IMR-90 (cell line): ENCODE results near the gene MADD. TPM values are rescaled to one million over a fixed set of nuclear protein-coding genes. Genes with fewer than 3 reads are reported as not detected.

Source experiments
- ATAC-seq: fragments of 200-7000 bp; cut with Tn5 transposase; 2 replicates; pipeline ENCODE4 v1.9.1; 2020; ENCODE audit warnings: low read depth, mild to moderate bottlenecking, moderate library complexity
- BruUV-seq: library from RNA; stranded (reverse); fragments of 400-500 nt; replicated peaks from 2 replicates; lab custom pipeline; 2021; lab: Mats Ljungman, UMichigan
- CTCF ChIA-PET: fragments of 300-600 bp; formaldehyde crosslinking; extraction: SDS; loops from one replicate; lab custom pipeline; 2021; ENCODE audit warnings: antibody characterized with exemption; lab: Yijun Ruan, JAX
- POLR2A ChIA-PET: fragments of 300-600 bp; sonication (Branson Sonifier 250); formaldehyde crosslinking; loops from one replicate; lab custom pipeline; 2022; ENCODE audit warnings: antibody characterized with exemption; ENCODE audit not compliant: unreplicated experiment; lab: Charles Lee
- DNase-seq: peaks from one replicate; pipeline ENCODE4 v3.0.0; 2013
- H2AFZ ChIP-seq: replicated peaks from 2 replicates; pipeline ENCODE3; 2013; ENCODE audit warnings: low read length, mild to moderate bottlenecking; ENCODE audit not compliant: poor library complexity
- H2AK5ac ChIP-seq: 2 replicates; pipeline ENCODE4 v1.6.1; 2013; ENCODE audit warnings: low read depth, low read length, inconsistent platforms
- H2AK9ac ChIP-seq: replicated peaks from 2 replicates; pipeline ENCODE3; 2013; ENCODE audit warnings: mild to moderate bottlenecking, low read depth, low read length, moderate library complexity; ENCODE audit not compliant: poor library complexity
- H2BK120ac ChIP-seq: 2 replicates; pipeline ENCODE4 v1.6.1; 2013; ENCODE audit warnings: low read depth, low read length, inconsistent platforms
- H2BK15ac ChIP-seq: 3 replicates; pipeline ENCODE4 v1.6.1; 2013; ENCODE audit warnings: low read depth, low read length, inconsistent platforms
- H2BK20ac ChIP-seq: 2 replicates; pipeline ENCODE4 v1.6.1; 2013; ENCODE audit warnings: low read depth, mild to moderate bottlenecking, inconsistent platforms, low read length, moderate library complexity
- H2BK5ac ChIP-seq: 2 replicates; pipeline ENCODE4 v1.6.1; 2013; ENCODE audit warnings: mild to moderate bottlenecking, low read depth, low read length, inconsistent platforms; ENCODE audit not compliant: poor library complexity, severe bottlenecking
- H3K14ac ChIP-seq: replicated peaks from 2 replicates; pipeline ENCODE4 v1.6.1; 2013; ENCODE audit warnings: low read depth, low read length, inconsistent platforms
- H3K18ac ChIP-seq: 2 replicates; pipeline ENCODE4 v1.6.1; 2013; ENCODE audit warnings: low read depth, low read length, control low read depth
- H3K23ac ChIP-seq: 2 replicates; pipeline ENCODE4 v1.6.1; 2013; ENCODE audit warnings: low read depth, low read length, inconsistent platforms
- H3K27ac ChIP-seq: 2 replicates; pipeline ENCODE4 v1.5.1; 2013; ENCODE audit warnings: mild to moderate bottlenecking, control low read depth, low read length; ENCODE audit not compliant: insufficient read depth
- H3K27me3 ChIP-seq: 2 replicates; pipeline ENCODE4 v1.6.1; 2013; ENCODE audit warnings: low read length; ENCODE audit not compliant: control insufficient read depth, insufficient read depth
- H3K36me3 ChIP-seq: 2 replicates; pipeline ENCODE4 v1.6.1; 2013; ENCODE audit warnings: low read length, mixed read lengths; ENCODE audit not compliant: control insufficient read depth, insufficient read depth
- H3K4ac ChIP-seq: 2 replicates; pipeline ENCODE4 v1.6.1; 2013; ENCODE audit warnings: low read depth, low read length, inconsistent platforms
- H3K4me1 ChIP-seq: 2 replicates; pipeline ENCODE4 v1.6.1; 2013; ENCODE audit warnings: low read length, mixed read lengths; ENCODE audit not compliant: control insufficient read depth, insufficient read depth
- H3K4me2 ChIP-seq: 2 replicates; pipeline ENCODE4 v1.6.1; 2013; ENCODE audit warnings: low read depth, mild to moderate bottlenecking, control low read depth, low read length, moderate library complexity
- H3K4me3 ChIP-seq: 2 replicates; pipeline ENCODE4 v1.5.1; 2013; ENCODE audit warnings: low read depth, mild to moderate bottlenecking, control low read depth, low read length, moderate library complexity; ENCODE audit not compliant: insufficient read depth
- H3K56ac ChIP-seq: 2 replicates; pipeline ENCODE4 v1.6.1; 2013; ENCODE audit warnings: low read length, inconsistent platforms; ENCODE audit not compliant: insufficient read depth; ENCODE audit errors: extremely low read depth
- H3K79me1 ChIP-seq, 2 experiments: 2 replicates each; pipeline ENCODE4 v1.6.1; 2013; ENCODE audit warnings: low read length in 2 of 2, inconsistent platforms in 1 of 2, low read depth in 1 of 2
- H3K9ac ChIP-seq: 2 replicates; pipeline ENCODE4 v1.6.1; 2013; ENCODE audit warnings: low read depth, low read length, control low read depth
- H3K9me1 ChIP-seq: 2 replicates; pipeline ENCODE4 v1.6.1; 2013; ENCODE audit warnings: low read length, inconsistent platforms; ENCODE audit not compliant: insufficient read depth
- H3K9me3 ChIP-seq: 2 replicates; pipeline ENCODE4 v1.6.1; 2013; ENCODE audit warnings: low read length; ENCODE audit not compliant: control insufficient read depth, insufficient read depth
- H4K20me1 ChIP-seq: 2 replicates; pipeline ENCODE4 v1.6.1; 2013; ENCODE audit warnings: low read length, inconsistent platforms; ENCODE audit not compliant: insufficient read depth
- H4K5ac ChIP-seq: 2 replicates; pipeline ENCODE4 v1.6.1; 2013; ENCODE audit warnings: mild to moderate bottlenecking, low read depth, low read length, control low read depth
- H4K8ac ChIP-seq, 2 experiments: 2 replicates each; pipeline ENCODE4 v1.6.1; 2013; ENCODE audit warnings: low read depth in 2 of 2, low read length in 2 of 2, control low read depth in 1 of 2, inconsistent platforms in 1 of 2
- H4K91ac ChIP-seq: 2 replicates; pipeline ENCODE4 v1.6.1; 2013; ENCODE audit warnings: low read depth, low read length, inconsistent platforms; ENCODE audit not compliant: insufficient read depth
- BHLHE40 ChIP-seq: fragments of 150-350 bp; IDR thresholded peaks from 2 replicates; pipeline ENCODE4 v1.6.1; 2016; ENCODE audit warnings: mild to moderate bottlenecking, low read depth, low read length
- MAFK ChIP-seq: IDR thresholded peaks from 2 replicates; pipeline ENCODE4 v1.6.1; 2012; ENCODE audit warnings: low read depth, low read length, improper control_type of control experiment
- MAZ ChIP-seq: IDR thresholded peaks from 2 replicates; pipeline ENCODE4 v1.6.1; 2012; ENCODE audit warnings: low read depth, mild to moderate bottlenecking, low read length, improper control_type of control experiment, moderate library complexity, borderline replicate concordance
- RAD21 ChIP-seq: IDR thresholded peaks from 2 replicates; pipeline ENCODE4 v1.6.1; 2012; ENCODE audit warnings: low read length, improper control_type of control experiment
- RCOR1 ChIP-seq: IDR thresholded peaks from 2 replicates; pipeline ENCODE4 v1.6.1; 2012; ENCODE audit warnings: mild to moderate bottlenecking, low read length, improper control_type of control experiment; ENCODE audit not compliant: insufficient replicate concordance
- RFX5 ChIP-seq: IDR thresholded peaks from 2 replicates; pipeline ENCODE4 v1.8.0; 2012; ENCODE audit warnings: low read depth, mild to moderate bottlenecking, low read length, moderate library complexity
- SMC3 ChIP-seq: fragments of 150-350 bp; IDR thresholded peaks from 2 replicates; pipeline ENCODE4 v1.6.1; 2016; ENCODE audit warnings: low read depth, mild to moderate bottlenecking, antibody characterized with exemption, low read length, moderate library complexity
- WGBS, 2 experiments: methylation state at CpG; one replicate each; pipeline versions ENCODE4 v1.1.5 to v1.1.7; 2013; ENCODE audit warnings: missing lambda C conversion rate in 2 of 2; ENCODE audit not compliant: insufficient read length in 1 of 2; ENCODE audit errors: extremely low coverage in 2 of 2; 5-methylcytosine and 5-hydroxymethylcytosine counted together
- dilution Hi-C: fragments of 300-500 bp; cut with HindIII; formaldehyde crosslinking; loops from one replicate; pipeline ENCODE4 v1.14.3; 2018; ENCODE audit warnings: low sequenced_read_pairs; ENCODE audit not compliant: unreplicated experiment
- in situ Hi-C: fragments of 300-500 bp; cut with MboI; formaldehyde crosslinking; loops from 3 replicates; pipeline ENCODE4 v1.14.3; 2019; ENCODE audit warnings: low sequenced_read_pairs, inconsistent platforms, mixed read lengths
- intact Hi-C: fragments of 100-400 bp; cut with micrococcal nuclease; formaldehyde crosslinking; loops from 2 replicates; pipeline ENCODE4 v1.10.0; 2022
- polyA plus RNA-seq, 3 experiments: library from polyadenylated mRNA; depleted of rRNA; stranded (reverse); fragments of >200 nt; gene quantifications; 2 replicates each; pipeline ENCODE4 v1.2.3, GENCODE V29; 2012; ENCODE audit warnings: low replicate concordance in 1 of 3
- total RNA-seq: library from RNA; depleted of rRNA; stranded (reverse); fragments of >200 nt; gene quantifications from 2 replicates; pipeline ENCODE4 v1.2.3, GENCODE V29; 2012

Gene MADD
- total and polyA plus RNA-seq, 2 of the 4 experiments (the other 2 are of a cell fraction), result 13.3 to 16.4 TPM

DNA sequence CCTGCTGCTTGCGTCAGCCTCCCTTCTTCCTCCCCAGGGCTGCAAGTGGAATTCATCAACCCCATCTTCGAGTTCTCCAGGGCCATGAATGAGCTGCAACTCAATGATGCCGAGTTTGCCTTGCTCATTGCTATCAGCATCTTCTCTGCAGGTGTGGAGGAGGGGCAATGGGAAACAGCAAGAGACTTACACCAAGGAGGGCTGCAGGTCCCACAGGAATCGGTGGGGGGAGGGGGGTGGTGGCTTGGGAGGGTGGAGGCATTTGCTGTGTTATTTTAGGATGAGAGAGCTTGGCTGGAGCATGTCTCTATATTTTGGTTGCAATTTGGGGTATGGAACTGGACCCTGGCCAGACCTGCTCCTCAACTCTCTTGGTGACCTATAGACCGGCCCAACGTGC lies 2.1 kb upstream of the MADD start:
- Histone ChIP-seq H3K14ac (peak overlapping the region; percentile 97), H3K9me1 (peaks cover 29% of the 10 kb centered on the region), H4K5ac (peak overlapping the region; percentile 97), H2BK15ac (peak overlapping the region; percentile 58; the same call in 2 of the 3 replicates), H4K91ac (peak overlapping the region; percentile 94), H2BK20ac (peak overlapping the region; percentile 91; the same call in 1 of the 2 replicates), H4K8ac (peak overlapping the region; percentile 96; a peak in 3 of 4 replicates), H3K9ac (no peak overlapping the region), H3K9me3 (no peaks in the 10 kb centered on the region), H3K4me3 (no peak overlapping the region), H2AK9ac (peak overlapping the region; percentile 75), H3K4me1 (peaks cover 23% of the 10 kb centered on the region), H3K4ac (peak overlapping the region; percentile 96), H2BK5ac (peak overlapping the region; percentile 93), H3K36me3 (no peaks in the 10 kb centered on the region), H3K18ac (no peak overlapping the region), H2AFZ (peak overlapping the region; percentile 92), H3K27me3 (no peaks in the 10 kb centered on the region), H2BK120ac (peak overlapping the region; percentile 89), H3K27ac (peak overlapping the region; percentile 98; the same call in 1 of the 2 replicates), H4K20me1 (peaks cover 24% of the 10 kb centered on the region), H2AK5ac (peak overlapping the region; percentile 82), H3K56ac (no peak overlapping the region), H3K23ac (peak overlapping the region; percentile 94; the same call in 1 of the 2 replicates), H3K79me1 (peaks cover 19 to 40% of the 10 kb centered on the region in 2 experiments), H3K4me2 (no peak overlapping the region)
- no TSS peak for BruUV-seq
- dilution Hi-C loops, result no loop called here
- POLR2A ChIA-PET, result no interaction called here
- 75% methylated on average over 2 of the region's 6 CpGs; no CpG with 5 or more reads in 1 of the 2 experiments for WGBS, 2 experiments
- in situ Hi-C loops, result no loop called here
- CTCF ChIA-PET, result interaction anchor here (1.0 kb wide), 1 partner anchor 9 kb away, joined by 3 read pairs; no protein-coding TSS in a partner anchor
- intact Hi-C loops, result no loop called here
- no peak for DNase-seq
- TF ChIP-seq SMC3 (no peak), MAFK (no peak), RFX5 (no peak), BHLHE40 (no peak), MAZ (no peak), RCOR1 (no peak), RAD21 (no peak)
- no peak for ATAC-seq
